GM13977 (cell line): ENCODE data around the gene ERVK3-1.

ENCODE experiments used
- DNase-seq: peaks from one replicate; pipeline ENCODE4 v3.0.0; 2012; ENCODE audit warnings: low spot score
- in situ Hi-C: fragments of 300-500 bp; cut with MboI; formaldehyde crosslinking; loops from one replicate; pipeline ENCODE4 v1.12.0; 2022; ENCODE audit warnings: low sequenced_read_pairs, low pct_unique_long_range_greater_than_20kb, mixed read lengths, inconsistent platforms; ENCODE audit not compliant: unreplicated experiment
- TF ChIP-seq, protein P1 (sequence below): IDR thresholded peaks from 2 replicates; pipeline ENCODE4 v1.5.1; 2012; ENCODE audit warnings: mild to moderate bottlenecking, control low read depth; ENCODE audit not compliant: insufficient read depth; ENCODE audit errors: extremely low read depth, missing control alignments

The ERVK3-1 gene

DNA sequence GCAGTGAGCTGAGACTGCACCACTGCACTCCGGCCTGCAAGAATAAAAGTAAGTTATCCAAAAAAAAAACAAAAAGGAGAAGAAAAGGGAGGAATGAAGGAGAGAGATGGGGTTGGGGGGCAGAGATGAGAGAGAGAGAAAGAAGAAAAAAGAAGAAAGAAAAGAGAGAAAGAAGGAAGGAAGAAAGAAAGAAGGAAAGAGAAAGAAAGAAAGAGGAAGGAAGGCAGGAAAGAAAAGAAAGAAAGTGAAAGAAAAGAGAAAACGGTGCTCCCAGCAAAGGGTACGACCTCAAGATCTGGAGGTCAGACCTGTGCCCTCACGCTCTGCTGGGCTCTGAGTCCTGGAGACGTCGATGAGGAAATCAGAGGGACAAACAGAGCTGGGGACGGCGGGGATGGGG, 44.4 kb downstream of the ERVK3-1 start:
- TF ChIP-seq, protein P1, sequence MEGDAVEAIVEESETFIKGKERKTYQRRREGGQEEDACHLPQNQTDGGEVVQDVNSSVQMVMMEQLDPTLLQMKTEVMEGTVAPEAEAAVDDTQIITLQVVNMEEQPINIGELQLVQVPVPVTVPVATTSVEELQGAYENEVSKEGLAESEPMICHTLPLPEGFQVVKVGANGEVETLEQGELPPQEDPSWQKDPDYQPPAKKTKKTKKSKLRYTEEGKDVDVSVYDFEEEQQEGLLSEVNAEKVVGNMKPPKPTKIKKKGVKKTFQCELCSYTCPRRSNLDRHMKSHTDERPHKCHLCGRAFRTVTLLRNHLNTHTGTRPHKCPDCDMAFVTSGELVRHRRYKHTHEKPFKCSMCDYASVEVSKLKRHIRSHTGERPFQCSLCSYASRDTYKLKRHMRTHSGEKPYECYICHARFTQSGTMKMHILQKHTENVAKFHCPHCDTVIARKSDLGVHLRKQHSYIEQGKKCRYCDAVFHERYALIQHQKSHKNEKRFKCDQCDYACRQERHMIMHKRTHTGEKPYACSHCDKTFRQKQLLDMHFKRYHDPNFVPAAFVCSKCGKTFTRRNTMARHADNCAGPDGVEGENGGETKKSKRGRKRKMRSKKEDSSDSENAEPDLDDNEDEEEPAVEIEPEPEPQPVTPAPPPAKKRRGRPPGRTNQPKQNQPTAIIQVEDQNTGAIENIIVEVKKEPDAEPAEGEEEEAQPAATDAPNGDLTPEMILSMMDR = no peak
- in situ Hi-C loops = no loop called here
- no peak for DNase-seq

DNA sequence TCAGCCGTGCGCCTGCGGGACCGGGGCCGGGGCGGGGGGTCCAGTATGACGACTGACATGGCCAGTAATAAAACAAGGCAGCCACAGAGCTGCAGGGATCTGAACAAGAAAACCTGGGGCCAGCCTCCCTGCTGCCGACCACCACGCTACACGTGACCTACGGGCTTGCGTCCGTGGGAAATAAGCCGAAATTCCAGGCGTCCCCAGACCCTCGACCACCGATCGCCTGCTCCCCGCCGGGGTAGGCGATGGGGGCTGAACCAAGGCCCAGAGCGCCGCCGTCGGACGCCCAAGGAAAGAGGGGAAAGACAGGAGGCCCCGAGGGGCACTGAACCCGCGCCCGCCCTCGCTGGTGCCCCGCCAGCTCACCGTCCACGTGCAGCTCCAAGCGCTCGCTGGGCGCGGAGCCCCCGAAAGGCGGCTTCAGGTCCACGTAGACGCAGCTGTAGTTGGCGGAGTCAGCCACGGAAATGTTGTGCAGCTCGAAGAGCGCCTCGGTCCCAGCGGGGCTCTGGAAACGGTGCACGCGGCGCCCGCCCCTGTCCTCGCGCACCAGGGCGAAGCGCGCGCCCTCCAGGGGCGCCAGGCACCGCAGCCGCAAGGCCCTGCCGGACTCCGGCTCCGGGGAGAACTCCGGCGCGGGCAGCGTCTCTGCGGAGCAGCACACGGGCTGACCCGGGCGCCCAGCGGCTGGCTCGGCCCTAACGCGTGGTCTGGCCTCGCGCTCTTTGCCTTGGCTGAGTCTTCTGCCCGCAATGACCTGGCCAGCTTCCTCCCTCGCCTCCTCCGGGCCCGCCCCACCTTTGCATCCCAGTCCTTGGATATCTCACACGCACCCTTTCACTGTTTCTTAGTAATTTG, 45.1 kb downstream of the ERVK3-1 start:
- TF ChIP-seq, protein P1 = no peak
- no peak for DNase-seq
- in situ Hi-C loops = no loop called here

DNA sequence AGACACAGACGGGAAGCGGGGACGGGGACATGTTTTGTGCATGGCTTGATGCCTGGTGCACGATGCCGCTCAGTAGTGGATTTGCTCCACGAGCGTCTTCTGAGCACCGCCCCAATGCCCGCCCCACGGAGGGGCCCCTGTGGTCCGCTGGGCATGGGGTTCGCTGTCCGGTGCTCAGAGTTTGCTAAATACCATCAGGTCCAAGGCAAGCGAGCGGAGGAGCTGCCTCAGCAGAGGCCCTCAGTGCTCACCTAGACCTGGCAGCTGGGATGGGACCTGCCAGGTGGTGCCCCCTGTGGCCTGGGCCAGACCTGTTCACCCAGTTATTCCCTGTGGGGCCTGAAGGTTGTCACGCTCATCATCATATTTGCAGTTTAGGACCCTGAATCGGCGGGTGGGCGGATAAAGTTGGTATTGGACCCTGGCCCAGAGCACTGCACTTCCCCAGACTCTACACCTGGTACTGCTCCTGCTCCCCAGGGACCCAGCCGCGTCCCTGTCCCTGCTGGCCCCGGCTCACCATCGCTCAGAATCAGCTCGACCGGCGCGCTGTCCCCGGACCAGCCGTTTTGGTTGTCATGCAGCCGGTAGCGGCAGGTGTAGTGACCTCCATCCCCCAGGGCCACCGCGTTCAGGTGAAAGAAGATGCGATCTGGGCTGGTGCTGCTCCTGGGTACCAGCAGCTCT, 45.8 kb downstream of the ERVK3-1 start:
- TF ChIP-seq, protein P1 = no peak
- in situ Hi-C loops = no loop called here
- no peak for DNase-seq

DNA sequence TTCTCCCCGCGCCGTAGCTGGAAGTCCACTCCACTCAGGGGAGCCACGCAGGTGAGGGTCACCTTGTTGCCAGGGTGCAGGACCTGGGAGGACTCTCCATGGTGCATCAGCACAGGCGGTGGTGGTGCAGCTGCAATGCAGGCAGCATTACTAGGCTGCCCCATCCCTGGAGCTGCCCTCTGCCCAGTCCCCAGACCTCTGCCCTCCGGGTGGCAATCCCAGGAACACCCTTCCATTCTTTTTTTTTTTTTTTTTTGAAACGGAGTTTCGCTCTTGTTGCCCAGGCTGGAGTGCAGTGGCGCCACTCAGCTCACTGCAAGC, 46.3 kb downstream of the ERVK3-1 start:
- TF ChIP-seq, protein P1 = no peak
- in situ Hi-C loops = no loop called here
- no peak for DNase-seq

DNA sequence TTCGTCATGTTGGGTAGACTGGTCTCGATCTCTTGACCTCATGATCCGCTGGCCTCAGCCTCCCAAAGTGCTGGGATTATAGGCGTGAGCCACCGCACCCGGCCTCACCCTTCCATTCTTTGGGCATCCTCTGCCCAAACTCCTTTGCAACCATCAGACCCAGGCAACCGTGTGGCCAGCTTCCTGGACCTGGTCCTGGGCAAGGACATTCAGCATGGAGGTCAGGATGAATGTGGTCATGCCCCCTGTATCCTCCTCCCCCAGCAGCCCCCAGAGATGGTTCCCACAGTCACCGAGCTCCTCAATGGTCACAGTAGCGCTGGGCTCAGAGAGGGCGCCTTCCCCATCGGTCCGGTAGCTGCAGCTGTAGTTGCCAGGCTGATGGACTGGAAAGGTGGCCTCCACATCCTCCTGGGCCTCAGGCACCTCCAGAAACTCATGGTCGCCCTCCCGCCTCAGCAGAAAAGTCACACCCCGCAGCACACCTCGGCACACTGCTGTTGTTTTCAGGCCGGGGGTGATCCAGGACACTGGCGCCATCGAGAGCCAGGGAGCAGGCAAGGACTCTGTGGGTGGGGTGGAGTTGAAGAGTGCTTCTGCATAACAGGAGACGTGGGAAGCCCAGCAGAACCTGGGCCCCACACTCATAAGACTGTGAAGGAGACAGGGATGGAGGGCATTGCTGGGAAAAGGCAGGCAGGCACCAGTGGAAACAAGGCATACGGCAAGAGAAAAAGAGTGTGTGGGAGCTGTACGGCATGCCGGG, 47.0 kb downstream of the ERVK3-1 start:
- TF ChIP-seq, protein P1 = no peak
- in situ Hi-C loops = no loop called here
- DNase-seq = no peak
